Ramos (cell line): ENCODE measurements around the gene SCG3.

Source experiments
- in situ Hi-C: fragments of 300-500 bp; cut with MboI; formaldehyde crosslinking; loops from one replicate; pipeline ENCODE4 v1.14.3; 2022; ENCODE audit warnings: low sequenced_read_pairs; ENCODE audit not compliant: unreplicated experiment

SCG3 gene

GRCh38 chr15:51724199-51724598, 42.9 kb downstream of the SCG3 start:
- in situ Hi-C loops = no loop called here

GRCh38 chr15:51724673-51725072, 43.4 kb downstream of the SCG3 start:
- in situ Hi-C loops = no loop called here

- in situ Hi-C loops = no loop called here
These were observed 45.2 kb downstream of the SCG3 start for GRCh38 chr15:51726302-51727073.

- in situ Hi-C loops = no loop called here
These were observed 46.0 kb downstream of the SCG3 start for GRCh38 chr15:51727141-51727897.

- in situ Hi-C loops = no loop called here
These were observed 50.4 kb downstream of the SCG3 start for GRCh38 chr15:51731549-51732267.

- in situ Hi-C loops = no loop called here
These were observed 51.3 kb downstream of the SCG3 start for GRCh38 chr15:51732646-51733045.

GRCh38 chr15:51735228-51736010, 54.1 kb downstream of the SCG3 start:
- in situ Hi-C loops = no loop called here

- in situ Hi-C loops = no loop called here
These were observed 54.8 kb downstream of the SCG3 start for GRCh38 chr15:51736069-51736468.

GRCh38 chr15:51736751-51737521, 55.6 kb downstream of the SCG3 start:
- in situ Hi-C loops = no loop called here

- in situ Hi-C loops = no loop called here
These were observed 56.4 kb downstream of the SCG3 start, which contains the start of gene LYSMD2 for GRCh38 chr15:51737522-51738305. LYSMD2 (minus strand) TSS chr15:51737655; CDS start chr15:51737622, 33 bp downstream.

- in situ Hi-C loops = no loop called here
These were observed 57.2 kb downstream of the SCG3 start for GRCh38 chr15:51738553-51738952.

GRCh38 chr15:51739061-51739712, 57.9 kb downstream of the SCG3 start:
- in situ Hi-C loops = no loop called here

- in situ Hi-C loops = no loop called here
These were observed 68.0 kb downstream of the SCG3 start for GRCh38 chr15:51749307-51749706.

GRCh38 chr15:51750186-51750585, 68.9 kb downstream of the SCG3 start:
- in situ Hi-C loops = no loop called here

- in situ Hi-C loops = no loop called here
These were observed 69.7 kb downstream of the SCG3 start, which contains the start of gene TMOD2 for GRCh38 chr15:51750792-51751696. TMOD2 (plus strand) TSS chr15:51751597; CDS start chr15:51766442, 14,845 bp downstream.

GRCh38 chr15:51751697-51752683, 70.7 kb downstream of the SCG3 start:
- in situ Hi-C loops = no loop called here
